ENCODE results near the gene TUFM.

DNA sequence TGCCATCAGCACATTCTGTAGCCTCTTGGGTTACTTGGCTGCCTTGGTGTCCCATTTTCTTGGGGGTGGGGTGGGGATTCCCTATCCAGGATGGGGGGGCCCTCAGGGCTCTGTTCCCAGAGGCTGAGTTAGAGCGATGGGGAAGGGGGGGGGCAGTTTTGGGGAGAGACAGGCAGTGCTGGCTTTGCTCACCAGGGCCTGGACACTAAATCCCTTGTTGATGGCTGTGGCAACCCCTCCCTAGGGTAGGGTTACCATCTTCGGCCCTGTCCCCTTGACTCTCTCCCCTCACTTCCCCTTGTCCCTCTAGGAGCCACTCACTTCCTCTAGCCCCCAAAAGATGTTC, 31.5 kb upstream of the TUFM start:
- TF ChIP-seq, protein P1, sequence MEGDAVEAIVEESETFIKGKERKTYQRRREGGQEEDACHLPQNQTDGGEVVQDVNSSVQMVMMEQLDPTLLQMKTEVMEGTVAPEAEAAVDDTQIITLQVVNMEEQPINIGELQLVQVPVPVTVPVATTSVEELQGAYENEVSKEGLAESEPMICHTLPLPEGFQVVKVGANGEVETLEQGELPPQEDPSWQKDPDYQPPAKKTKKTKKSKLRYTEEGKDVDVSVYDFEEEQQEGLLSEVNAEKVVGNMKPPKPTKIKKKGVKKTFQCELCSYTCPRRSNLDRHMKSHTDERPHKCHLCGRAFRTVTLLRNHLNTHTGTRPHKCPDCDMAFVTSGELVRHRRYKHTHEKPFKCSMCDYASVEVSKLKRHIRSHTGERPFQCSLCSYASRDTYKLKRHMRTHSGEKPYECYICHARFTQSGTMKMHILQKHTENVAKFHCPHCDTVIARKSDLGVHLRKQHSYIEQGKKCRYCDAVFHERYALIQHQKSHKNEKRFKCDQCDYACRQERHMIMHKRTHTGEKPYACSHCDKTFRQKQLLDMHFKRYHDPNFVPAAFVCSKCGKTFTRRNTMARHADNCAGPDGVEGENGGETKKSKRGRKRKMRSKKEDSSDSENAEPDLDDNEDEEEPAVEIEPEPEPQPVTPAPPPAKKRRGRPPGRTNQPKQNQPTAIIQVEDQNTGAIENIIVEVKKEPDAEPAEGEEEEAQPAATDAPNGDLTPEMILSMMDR (IDR thresholded peaks at IDR 0.05), result no peak
- TF ChIP-seq POLR2A (IDR thresholded peaks at IDR 0.05), result no peak
